RPMI7951 (cell line): ENCODE measurements around the gene ZNF365. TPM values are rescaled to one million over a fixed set of nuclear protein-coding genes. Genes with fewer than 3 reads are reported as not detected.
"Not testable (repeated sequence)": the region's sequence is repeated elsewhere in the genome, so short reads cannot be mapped to it uniquely, and the experiment has no call there.

Experiments
- DNase-seq: peaks from one replicate; pipeline ENCODE4 v3.0.0-alpha.2; 2012; ENCODE audit warnings: low read depth
- total RNA-seq: library from RNA; depleted of rRNA; stranded (reverse); fragments of >200 nt; shearing (Covaris generic); gene quantifications from 2 replicates; pipeline ENCODE4 v1.2.3, GENCODE V29; 2014; rRNA removed

Gene ZNF365
- total RNA-seq: 4.8 and 6.8 TPM in 2 replicates

- DNase-seq: peak; percentile 67
These were observed at the start of gene ZNF365 for GRCh38 chr10:62373995-62374861. Gene ZNF365 (plus strand): TSS chr10:62374369. CDS start chr10:62376194, 1,825 bp downstream.

DNA sequence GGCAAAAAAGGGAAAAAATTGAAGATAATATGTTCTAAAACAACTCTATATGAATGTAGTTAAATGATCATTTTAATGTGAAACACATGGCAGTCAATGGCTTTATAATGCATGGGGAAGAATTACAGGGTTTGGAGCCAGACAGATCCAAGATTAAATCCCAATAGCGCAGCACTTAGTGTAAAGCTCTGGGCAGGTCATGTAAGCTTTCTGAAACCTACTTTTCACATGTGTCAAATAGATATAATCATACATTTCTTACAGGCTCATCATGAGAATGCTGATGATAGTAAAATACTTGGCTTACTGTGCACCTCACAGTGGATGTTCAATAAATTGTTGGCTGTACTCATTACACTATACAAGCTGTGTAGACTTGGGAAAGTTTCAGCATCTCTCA, 48.0 kb upstream of the ZNF365 start:
- no peak for DNase-seq

GRCh38 chr10:62327885-62328284, 46.3 kb upstream of the ZNF365 start:
- DNase-seq: peak; percentile 37

DNA sequence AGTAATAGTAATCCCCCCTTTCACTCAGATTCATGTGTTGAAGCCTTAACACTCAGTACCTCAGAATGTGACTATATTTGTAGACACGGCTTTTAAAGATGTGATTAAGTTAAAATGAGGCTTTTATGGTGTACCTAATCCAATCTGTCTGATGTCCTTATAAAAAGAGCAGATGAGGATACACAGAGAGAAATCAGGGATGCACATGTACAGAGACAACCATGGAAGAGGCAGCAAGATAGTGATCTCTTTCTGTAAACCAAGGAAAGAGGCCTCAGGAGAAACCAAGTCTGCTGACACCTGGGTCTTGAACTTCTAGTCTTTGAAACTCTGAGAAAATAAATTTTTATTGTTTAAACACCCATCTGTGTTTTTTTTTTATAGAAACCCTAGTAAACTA, 44.0 kb upstream of the ZNF365 start:
- no peak for DNase-seq

DNA sequence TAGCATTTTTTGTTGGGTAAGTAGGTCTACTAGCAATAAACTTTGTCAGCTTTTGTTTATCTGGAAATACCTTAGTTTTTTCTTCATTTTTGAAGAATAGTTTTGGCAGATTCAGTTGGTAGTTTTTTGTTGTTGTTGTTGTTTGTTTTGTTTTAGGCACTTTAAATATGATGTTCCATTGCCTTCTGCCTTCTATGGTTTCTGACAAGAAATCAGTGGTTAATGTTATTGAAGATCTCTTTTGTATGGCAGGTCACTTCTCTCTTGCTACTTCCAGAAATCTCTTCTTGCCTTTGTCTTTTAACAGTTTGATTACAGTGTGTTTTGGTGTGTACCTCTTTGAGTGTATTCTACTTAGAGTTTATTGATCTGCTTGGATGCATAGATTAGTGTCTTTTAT, 41.8 kb upstream of the ZNF365 start:
- DNase-seq: no peak

DNA sequence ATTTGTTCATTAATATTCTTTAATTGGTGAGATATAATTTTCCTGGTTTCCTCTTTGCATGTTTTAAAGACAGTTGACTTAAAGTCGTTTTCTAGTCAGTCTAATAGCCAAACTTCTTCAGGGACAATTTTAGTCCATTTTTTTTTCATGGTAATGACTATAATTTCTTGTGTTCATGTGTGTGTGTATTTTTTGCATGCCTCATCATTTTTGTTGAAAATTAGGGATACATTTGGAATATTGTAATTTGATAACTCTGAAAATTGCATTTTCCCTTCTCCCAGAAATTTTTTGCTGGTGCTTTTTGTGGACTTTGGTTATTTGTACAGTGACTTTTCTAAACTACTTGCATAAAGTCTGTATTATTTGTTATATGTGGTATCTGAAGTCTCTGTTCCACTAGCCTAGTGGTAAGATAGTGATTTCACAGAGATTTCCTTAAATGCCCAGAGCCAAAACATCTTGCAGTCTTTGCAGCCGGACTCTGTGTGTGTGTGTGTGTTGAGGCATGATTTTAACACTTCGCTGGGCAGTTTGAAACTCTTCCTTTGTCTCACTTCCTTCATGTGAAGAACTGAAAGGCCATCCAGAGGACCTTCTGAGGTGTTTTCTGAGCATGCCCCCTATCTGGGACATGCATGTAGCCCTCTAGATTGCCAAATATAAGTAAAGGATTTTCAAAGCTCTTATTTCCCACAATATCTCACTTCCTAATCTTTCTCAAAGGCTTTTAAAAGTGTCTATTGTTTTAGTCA, 40.9 kb upstream of the ZNF365 start:
- no peak for DNase-seq

DNA sequence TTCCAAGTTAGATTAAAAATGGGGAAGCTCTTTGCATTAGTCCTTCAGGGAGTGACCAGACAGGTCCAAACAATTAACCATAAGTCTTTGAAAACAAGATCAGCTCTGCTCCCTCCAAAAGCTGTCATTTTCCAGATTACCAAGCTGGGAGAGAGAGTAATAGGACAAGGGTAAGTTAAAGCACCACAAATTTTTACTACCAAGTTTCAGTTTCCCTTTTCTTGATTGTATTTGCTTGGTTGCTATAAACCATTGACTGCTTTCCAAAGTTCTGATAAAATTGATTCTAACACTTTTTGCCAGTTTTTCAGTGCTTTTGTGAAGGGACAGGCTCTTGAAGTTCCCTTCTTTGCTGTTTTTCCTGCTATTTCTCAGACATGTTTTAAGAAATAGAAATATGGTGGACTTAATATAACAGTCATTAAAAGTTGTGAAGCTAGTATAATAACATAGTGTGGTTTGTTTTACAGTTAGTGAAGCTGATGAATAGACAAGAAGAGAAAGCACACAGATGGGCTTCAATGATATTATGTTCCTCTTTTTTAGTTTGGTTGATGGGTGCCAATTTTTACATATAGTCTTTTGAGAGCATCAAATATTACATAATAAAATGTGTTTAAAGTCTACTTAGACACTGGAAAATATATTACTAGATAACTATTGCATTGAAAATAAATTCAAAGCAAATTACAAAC, 40.0 kb upstream of the ZNF365 start:
- DNase-seq: no peak

GRCh38 chr10:62335326-62335725, 38.8 kb upstream of the ZNF365 start:
- DNase-seq: peak; percentile 20

DNA sequence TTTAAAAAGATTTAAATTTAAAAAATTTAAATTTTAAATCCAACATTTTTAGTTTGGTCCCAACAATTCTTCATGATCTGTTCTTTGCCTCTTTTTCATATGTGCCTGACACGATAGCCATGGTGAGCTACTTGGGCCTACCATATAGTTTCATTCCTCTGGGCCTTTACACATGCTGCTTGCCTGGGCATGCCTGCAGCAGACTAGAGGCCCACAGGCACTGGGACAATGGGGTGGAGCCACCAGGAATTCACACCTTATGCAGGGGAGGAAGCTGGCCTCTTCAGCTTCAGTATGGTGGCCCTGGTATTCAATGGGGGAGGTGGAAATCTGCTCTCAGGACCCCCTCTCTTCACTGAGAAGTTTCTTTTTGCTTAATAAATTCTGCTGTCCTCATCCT, 37.8 kb upstream of the ZNF365 start:
- DNase-seq: no peak

- DNase-seq: no peak
These were observed 32.8 kb upstream of the ZNF365 start for GRCh38 chr10:62341419-62341818.

DNA sequence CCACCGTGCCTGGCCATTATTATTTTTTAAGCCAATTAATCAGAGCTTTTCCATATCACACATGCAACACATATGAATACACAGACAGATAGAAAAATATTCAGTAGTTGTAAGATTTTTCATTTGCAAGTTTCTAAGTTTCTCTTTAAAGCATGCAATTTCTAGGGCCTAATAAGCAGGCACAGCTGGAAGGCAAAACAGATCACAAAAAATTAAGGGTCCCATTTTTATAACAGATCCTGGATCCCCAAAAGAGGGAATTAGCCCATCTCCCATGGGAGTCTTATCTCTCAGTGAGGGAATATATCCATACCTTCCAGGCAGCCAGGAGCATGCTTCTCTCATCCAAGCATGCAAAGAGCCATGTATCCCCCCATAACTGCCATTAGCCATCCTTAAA, 31.2 kb upstream of the ZNF365 start:
- no peak for DNase-seq

DNA sequence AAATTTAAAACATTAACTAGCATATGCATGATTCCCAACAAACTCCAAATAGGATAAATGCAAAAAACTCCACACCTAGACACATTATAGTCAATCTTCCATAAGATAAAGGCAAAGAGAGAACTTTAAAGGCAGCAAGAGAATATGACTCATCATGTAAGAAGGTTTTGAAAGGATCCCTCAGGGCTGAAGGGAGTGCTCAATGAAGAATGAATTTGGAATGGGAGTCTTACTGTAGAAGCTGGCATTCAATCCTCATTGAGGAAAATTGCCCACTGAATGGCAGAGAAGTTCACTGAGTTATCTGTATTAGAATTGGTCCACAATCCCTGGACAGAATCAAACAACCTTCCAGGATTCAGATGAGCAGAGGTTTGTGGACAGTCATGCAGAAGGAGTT, 26.1 kb upstream of the ZNF365 start:
- peak; percentile 42 for DNase-seq

DNA sequence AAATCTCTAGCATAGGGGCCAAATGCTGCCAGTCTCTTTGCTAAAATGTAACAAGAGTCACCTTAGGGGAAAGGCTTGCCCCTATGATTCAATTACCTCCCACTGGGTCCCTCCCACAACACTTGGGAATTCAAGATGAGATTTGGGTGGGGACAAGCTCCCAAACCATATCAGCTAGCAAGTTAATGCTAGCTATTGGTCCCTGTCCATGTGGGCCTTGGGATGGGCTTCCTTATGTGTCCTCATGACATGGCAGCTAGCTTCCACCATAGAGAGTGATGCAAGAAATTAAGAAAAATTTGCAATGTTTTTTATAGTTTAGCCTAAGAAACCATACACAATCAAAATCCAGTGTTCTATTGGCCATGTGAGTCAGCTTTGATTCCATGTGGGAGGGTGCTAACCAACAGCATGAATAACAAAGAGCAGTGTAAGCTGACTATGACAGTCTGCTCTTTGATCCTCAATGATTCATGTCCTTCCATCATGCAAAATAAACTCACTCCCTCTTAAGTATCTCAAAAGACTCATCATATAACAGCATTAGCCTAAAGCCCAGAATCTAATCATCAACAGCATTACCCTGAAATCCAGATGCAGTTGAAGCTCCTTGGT, 21.7 kb upstream of the ZNF365 start:
- peak; percentile 49 for DNase-seq

DNA sequence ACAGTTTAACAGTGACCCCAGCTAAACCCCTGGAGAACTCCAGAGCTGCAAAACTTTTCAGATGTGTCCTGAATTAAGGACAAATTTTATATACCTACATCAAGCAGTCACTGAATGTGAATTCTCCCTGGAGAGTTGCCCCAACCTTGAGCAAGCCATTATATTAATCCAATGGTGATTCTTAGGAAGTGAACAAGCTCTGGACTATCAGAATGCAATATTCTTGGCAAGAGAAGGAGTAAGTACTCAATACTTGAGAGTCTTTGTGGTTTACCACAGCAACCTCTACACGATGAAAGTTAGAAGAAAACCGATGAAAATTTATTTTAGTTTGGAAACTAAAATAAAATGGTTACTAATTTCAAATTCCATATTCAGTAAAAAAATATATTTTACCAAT, 19.3 kb upstream of the ZNF365 start:
- peak; percentile 22 for DNase-seq

DNA sequence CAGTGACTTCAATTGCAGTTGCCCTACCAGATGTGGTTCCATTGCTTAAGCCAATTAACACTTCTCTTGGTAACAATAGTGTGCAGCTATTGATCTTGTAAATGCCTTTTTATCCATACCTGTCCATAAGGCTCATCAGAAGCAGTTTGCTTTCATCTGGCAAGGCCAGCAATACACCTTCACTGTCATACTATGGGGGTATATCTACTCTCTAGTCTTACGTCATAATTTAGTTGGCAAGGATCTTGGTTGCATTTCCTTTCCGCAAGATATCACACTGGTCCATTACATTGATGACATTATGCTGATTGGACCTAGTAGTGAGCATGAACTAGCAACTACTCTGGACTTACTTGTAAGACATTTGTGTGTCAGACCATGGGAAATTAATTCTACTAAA, 17.7 kb upstream of the ZNF365 start:
- DNase-seq: no peak

DNA sequence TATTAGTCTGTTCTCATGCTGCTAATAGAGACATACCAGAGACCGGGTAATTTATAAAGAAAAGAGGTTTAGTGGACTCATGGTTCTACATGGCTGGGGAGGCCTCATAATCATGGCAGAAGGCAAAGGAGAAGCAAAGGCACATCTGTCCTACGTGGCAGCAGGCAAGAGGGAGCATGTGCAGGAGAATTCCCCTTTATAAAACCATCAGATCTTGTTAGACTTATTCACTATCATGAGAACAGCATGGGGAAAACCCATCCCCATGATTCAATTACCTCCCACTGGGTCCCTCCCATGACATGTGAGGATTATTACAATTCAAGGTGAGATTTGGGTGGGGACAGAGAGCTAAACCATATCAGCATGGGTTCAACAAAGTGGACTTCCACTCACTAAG, 16.0 kb upstream of the ZNF365 start:
- DNase-seq: not testable (repeated sequence)

DNA sequence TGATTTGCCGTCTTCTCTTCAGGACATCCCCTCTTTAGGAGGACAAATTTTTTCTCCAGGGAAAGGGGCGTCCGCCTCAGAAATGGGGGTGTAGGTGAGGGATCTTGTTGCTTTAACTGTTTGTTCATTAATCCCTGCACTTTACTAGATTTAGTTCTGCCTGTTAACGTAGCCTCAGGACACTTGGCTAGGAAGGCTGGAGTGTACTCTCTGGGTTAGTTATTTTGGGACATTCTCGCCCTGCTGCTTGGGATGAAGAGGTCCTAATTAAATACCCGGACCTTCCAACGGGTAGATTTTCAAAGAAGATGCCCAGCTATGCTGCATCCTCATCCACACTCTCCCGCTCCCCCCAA, 552 bp upstream of the ZNF365 start:
- peak; percentile 35 for DNase-seq

- DNase-seq: no peak
These were observed 917 bp downstream of the ZNF365 start for GRCh38 chr10:62374862-62375710.

- no peak for DNase-seq
These were observed 2.2 kb downstream of the ZNF365 start for GRCh38 chr10:62376071-62377025.

DNA sequence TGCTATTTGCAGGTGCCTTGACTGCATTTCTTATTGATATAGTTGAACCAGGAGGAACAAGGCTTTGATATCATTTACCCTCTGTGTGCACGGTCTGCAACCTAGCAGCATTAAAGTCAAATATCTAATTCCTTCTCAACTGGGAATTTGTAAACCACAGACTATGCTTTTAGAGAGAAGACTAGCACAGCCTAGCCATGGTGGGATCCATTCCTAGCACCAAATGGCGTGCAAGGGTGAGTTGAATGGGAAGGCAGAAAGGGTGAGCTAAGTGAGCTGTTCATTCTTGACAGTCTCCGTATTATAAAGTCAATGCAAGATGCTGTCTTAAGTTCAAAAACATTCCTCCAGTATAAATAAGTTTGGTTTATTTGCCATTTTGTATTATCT, 2.9 kb downstream of the ZNF365 start:
- no peak for DNase-seq
